AG04450 (cell line): ENCODE measurements around the gene MED13L. TPM values are rescaled to one million over a fixed set of nuclear protein-coding genes. Genes with fewer than 3 reads are reported as not detected.

Experiments used
- CTCF ChIA-PET: fragments of 300-600, 350-600 bp; formaldehyde crosslinking; extraction: SDS; loops from one replicate; lab custom pipeline; 2022; ENCODE audit warnings: antibody characterized with exemption, inconsistent platforms; lab: Charles Lee
- POLR2A ChIA-PET: fragments of 350-600 bp; formaldehyde crosslinking; extraction: SDS; loops from one replicate; lab custom pipeline; 2021; ENCODE audit warnings: antibody characterized with exemption, inconsistent platforms; lab: Yijun Ruan, JAX
- DNase-seq: peaks from one replicate; pipeline ENCODE4 v3.0.0-alpha.2; 2011; ENCODE audit warnings: low read depth, low spot score
- H3K27ac ChIP-seq: one replicate; pipeline ENCODE4 v1.5.1; 2012; ENCODE audit warnings: low read depth, low read length, control low read depth
- H3K27me3 ChIP-seq: one replicate; pipeline ENCODE4 v1.6.0; 2012; ENCODE audit warnings: low read length; ENCODE audit not compliant: control insufficient read depth, insufficient read depth
- H3K4me3 ChIP-seq: 2 replicates; pipeline ENCODE4 v1.5.1; 2011; ENCODE audit warnings: mild to moderate bottlenecking, low read depth, low read length, control low read depth
- H3K9me3 ChIP-seq: 2 replicates; pipeline ENCODE4 v1.5.1; 2012; ENCODE audit warnings: low read length; ENCODE audit not compliant: control insufficient read depth, insufficient read depth
- polyA plus RNA-seq: library from polyadenylated mRNA; depleted of rRNA; stranded (reverse); fragments of >200 nt; gene quantifications from 2 replicates; pipeline ENCODE4 v1.2.3, GENCODE V29; 2011
- TF ChIP-seq, protein P1 (sequence below): IDR thresholded peaks from 2 replicates; pipeline ENCODE4 v1.5.1; 2011; ENCODE audit warnings: low read depth, low read length, control low read depth, inconsistent platforms

Gene MED13L
- polyA plus RNA-seq, 1 experiment, result 56.2 TPM

DNA sequence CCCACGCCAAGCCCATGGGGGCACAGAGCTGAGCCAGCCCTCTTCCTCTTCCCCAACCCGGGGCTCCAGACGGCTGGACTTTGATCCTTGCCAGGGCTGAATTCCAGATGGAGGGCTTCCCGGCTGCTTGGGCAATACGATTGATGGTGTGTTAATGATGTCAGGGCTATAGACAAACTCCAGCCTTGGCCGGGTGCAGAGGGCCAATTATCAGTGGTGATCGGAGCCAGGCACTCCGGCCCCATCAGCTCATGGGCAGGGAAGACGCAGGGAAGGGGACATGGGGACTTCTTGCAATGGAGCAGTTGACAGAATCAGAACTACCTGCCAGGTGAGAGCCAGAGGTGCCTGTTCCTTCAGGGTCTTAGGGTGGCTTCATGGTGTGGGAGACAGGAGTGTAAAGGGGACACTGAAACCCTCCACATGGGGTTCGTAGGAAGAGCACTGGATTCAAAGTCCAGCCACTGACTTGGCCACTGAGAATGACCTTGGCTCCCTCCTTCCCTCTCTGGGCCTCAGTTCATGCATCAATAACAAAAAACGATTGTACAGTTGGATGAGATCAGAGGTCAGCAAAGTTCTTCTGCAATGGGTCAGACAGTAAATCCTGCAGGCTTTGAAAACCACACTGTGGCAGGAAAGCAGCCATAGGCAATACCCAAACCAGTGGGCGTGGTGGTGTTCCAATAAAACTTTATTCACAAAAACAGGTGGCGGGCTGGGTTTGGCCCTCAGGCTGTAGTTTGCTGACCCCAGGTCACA lies 333.7 kb downstream of the MED13L start:
- CTCF ChIA-PET, result interaction anchor here (0.7 kb wide), 1 partner anchor 13 kb away, joined by 3 read pairs; no protein-coding TSS in a partner anchor
- POLR2A ChIA-PET, result no interaction called here
- Histone ChIP-seq H3K4me3 (no peak overlapping the region), H3K9me3 (no peaks in the 10 kb centered on the region), H3K27ac (no peak overlapping the region), H3K27me3 (no peaks in the 10 kb centered on the region)
- DNase-seq, result no peak
- TF ChIP-seq, protein P1, sequence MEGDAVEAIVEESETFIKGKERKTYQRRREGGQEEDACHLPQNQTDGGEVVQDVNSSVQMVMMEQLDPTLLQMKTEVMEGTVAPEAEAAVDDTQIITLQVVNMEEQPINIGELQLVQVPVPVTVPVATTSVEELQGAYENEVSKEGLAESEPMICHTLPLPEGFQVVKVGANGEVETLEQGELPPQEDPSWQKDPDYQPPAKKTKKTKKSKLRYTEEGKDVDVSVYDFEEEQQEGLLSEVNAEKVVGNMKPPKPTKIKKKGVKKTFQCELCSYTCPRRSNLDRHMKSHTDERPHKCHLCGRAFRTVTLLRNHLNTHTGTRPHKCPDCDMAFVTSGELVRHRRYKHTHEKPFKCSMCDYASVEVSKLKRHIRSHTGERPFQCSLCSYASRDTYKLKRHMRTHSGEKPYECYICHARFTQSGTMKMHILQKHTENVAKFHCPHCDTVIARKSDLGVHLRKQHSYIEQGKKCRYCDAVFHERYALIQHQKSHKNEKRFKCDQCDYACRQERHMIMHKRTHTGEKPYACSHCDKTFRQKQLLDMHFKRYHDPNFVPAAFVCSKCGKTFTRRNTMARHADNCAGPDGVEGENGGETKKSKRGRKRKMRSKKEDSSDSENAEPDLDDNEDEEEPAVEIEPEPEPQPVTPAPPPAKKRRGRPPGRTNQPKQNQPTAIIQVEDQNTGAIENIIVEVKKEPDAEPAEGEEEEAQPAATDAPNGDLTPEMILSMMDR, result no peak

DNA sequence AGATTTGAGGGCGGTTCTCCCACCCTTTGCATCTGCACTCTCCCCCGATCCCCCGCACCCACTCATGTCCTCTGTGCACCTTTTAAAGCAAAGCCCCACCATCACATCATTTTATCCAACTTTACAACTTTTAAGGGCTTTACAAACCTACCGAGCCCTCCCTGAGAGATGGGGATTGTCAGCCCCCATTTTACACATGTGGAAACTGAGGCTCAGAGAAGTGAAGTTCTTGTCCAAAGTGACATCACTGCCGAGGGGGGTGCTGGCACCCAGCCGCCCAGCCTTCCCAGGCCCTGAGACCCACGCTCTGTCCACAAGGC lies 334.2 kb downstream of the MED13L start:
- DNase-seq, result no peak
- no peaks in the 10 kb centered on the region for H3K9me3 ChIP-seq
- H3K27me3 ChIP-seq, result no peaks in the 10 kb centered on the region
- ChIA-PET POLR2A (no interaction called here), CTCF (no interaction called here)
- TF ChIP-seq, protein P1, result no peak
- H3K27ac ChIP-seq, result no peak overlapping the region
- no peak overlapping the region for H3K4me3 ChIP-seq

DNA sequence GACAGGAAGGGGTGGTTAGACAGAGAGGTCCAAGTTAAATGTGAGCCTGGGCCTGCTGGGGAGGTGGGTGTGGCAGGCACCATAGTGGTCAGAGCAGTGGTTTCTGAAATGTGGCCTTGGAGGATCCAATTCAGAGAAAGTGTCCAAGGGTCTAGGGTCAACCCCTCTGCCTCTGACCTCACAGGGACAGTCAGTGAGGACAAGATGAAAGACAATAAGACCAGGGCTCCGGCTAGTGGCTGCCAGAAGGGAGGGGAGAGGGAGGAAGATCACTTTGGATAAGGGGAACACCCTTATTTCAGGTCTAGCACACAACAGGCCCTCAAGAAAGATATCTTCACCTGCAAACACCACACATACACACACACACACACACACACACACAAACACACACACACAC lies 335.1 kb downstream of the MED13L start:
- Histone ChIP-seq H3K4me3 (no peak overlapping the region), H3K27ac (no peak overlapping the region), H3K9me3 (no peaks in the 10 kb centered on the region), H3K27me3 (peaks cover 2% of the 10 kb centered on the region)
- ChIA-PET POLR2A (no interaction called here), CTCF (no interaction called here)
- no peak for DNase-seq
- TF ChIP-seq, protein P1, result no peak

DNA sequence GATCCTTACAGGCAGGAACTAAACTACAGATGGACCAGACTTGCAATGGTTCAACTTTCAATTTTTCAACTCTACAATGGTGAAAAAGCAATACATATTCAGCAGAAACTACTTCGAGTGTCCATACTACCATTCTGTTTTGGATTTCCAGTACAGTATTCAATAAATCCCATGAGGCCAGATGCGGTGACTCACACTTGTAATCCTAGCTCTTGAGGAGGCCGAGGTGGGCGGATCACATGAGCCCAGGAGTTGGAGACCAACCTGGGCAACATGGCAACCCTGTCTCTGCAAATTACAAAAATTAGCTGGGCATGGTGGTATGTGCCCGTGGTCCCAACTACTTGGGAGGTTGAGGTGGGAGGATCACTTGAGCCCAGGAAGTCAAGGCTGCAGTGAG lies 336.1 kb downstream of the MED13L start:
- Histone ChIP-seq H3K4me3 (no peak overlapping the region), H3K27me3 (peaks cover 2% of the 10 kb centered on the region), H3K27ac (no peak overlapping the region), H3K9me3 (no peaks in the 10 kb centered on the region)
- TF ChIP-seq, protein P1, result no peak
- POLR2A ChIA-PET, result no interaction called here
- no peak for DNase-seq
- CTCF ChIA-PET, result no interaction called here

DNA sequence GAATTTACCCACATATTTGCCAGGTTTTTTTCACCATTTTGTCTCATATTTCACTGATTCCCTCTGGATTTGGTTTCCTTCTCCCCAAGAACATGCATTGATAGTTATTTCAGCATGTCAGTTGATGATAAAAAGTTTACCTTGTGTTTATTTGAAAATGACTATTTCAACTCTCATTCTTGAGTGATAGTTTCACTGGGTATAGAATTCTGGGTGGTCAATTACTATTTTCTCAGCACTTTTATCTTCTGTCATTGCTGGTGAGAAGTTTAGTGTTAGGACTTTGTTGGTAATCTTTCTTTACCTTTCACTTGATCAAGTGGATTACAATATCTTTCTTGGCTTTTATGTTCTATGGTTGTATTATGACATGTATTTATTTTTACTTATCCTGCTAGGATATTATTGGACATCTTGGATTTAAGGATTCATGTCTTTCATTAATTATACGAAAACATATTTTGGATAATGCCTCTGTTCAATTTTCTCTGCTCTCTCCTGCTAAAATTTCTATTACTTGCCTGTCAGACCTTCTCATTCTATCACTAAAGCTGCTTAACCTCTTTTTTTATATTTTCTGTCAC lies 338.6 kb downstream of the MED13L start:
- no peak for DNase-seq
- CTCF ChIA-PET, result no interaction called here
- H3K9me3 ChIP-seq, result no peaks in the 10 kb centered on the region
- H3K27ac ChIP-seq, result no peak overlapping the region
- no peak overlapping the region for H3K4me3 ChIP-seq
- POLR2A ChIA-PET, result no interaction called here
- peaks cover 2% of the 10 kb centered on the region for H3K27me3 ChIP-seq
- TF ChIP-seq, protein P1, result no peak
